Right cardiac atrium (tissue), 5 donors: ENCODE results near the gene SCN7A. TPM values are rescaled to one million over a fixed set of nuclear protein-coding genes. Genes with fewer than 3 reads are reported as not detected.
"Not testable (repeated sequence)": the region's sequence is repeated elsewhere in the genome, so short reads cannot be mapped to it uniquely, and the experiment has no call there.

ENCODE experiments used
- ATAC-seq, 2 donors: fragments of 200-7000 bp; cut with Tn5 transposase; one replicate each; pipeline versions ENCODE4 v1.8.0 to v1.9.1; 2020; ENCODE audit warnings: moderate library complexity in 2 of 2, mild to moderate bottlenecking in 1 of 2
- DNase-seq, 3 donors: peaks; one replicate each; pipeline ENCODE4 v3.0.0-alpha.2; 2020
- H3K27ac ChIP-seq: one replicate; pipeline ENCODE4 v1.5.1; 2013; ENCODE audit warnings: mild to moderate bottlenecking, low read length, control low read depth, moderate library complexity
- H3K27me3 ChIP-seq: one replicate; pipeline ENCODE4 v1.6.1; 2013; ENCODE audit not compliant: control insufficient read depth, insufficient read depth
- H3K4me1 ChIP-seq: one replicate; pipeline ENCODE4 v1.6.1; 2013; ENCODE audit warnings: low read length; ENCODE audit not compliant: control insufficient read depth, insufficient read depth
- H3K4me3 ChIP-seq: one replicate; pipeline ENCODE4 v1.5.1; 2013; ENCODE audit warnings: low read length, control low read depth
- H3K9me3 ChIP-seq: one replicate; pipeline ENCODE4 v1.6.1; 2013; ENCODE audit warnings: low read length; ENCODE audit not compliant: control insufficient read depth
- WGBS: extraction: QIAGEN DNeasy Blood & Tissue Kit; methylation state at CpG from one replicate; pipeline ENCODE4 v1.1.7; 2013; 5-methylcytosine and 5-hydroxymethylcytosine counted together
- intact Hi-C, 4 donors: fragments of 100-400 bp; cut with DNase I; formaldehyde crosslinking; loops; one replicate each; pipeline versions ENCODE4 v1.11.0 to v1.14.0; 2022 to 2023
- polyA plus RNA-seq: library from polyadenylated mRNA; stranded (reverse); fragments of 200-250 nt; gene quantifications from one replicate; pipeline ENCODE4 v1.2.3, GENCODE V29; 2013
- total RNA-seq, 4 donors: library from RNA; stranded (reverse); fragmentation: NEBNext Ultra II Directional; extraction: Animal tissue kit (Norgen Biotek cat#: 25700); gene quantifications; one replicate each; pipeline ENCODE4 v1.2.1, GENCODE V29; 2021
- donor health status: healthy with polysubstance abuse.
- donor health status: DM: no; HTN: yes; CAD: no.
- donor health status: DM: no; HTN: no; CAD: no.
- donor health status: DM: no; HTN: yes; CAD: no; lungs with severe emphysema.
- donor health status: DM: yes; HTN: yes; CAD: no.

Gene SCN7A
- total and polyA plus RNA-seq, 5 donors = 9.4 to 28.5 (median 23.0) TPM

DNA sequence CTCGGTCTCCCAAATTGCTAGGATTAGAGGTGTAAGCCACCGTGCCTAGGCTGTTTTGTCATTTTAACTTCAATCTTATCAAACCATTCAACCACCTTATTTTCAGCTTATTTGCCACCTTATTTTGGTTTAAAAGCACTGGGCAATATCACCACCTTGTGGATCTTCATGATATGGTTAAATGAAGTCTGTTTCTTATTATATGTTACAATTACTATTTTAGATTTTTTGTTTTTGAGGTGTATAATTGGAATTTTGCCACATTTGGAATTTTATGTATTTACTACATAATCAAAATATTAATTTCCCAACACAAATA, 74.5 kb downstream of the SCN7A start:
- WGBS = 63% methylated on average over 2 of the region's 2 CpGs
- DNase-seq = no peak
- Histone ChIP-seq H3K27ac (no peak overlapping the region), H3K9me3 (no peaks in the 10 kb centered on the region), H3K4me3 (no peak overlapping the region), H3K27me3 (no peaks in the 10 kb centered on the region), H3K4me1 (no peaks in the 10 kb centered on the region)
- no peak for ATAC-seq
- intact Hi-C loops = no loop called here

DNA sequence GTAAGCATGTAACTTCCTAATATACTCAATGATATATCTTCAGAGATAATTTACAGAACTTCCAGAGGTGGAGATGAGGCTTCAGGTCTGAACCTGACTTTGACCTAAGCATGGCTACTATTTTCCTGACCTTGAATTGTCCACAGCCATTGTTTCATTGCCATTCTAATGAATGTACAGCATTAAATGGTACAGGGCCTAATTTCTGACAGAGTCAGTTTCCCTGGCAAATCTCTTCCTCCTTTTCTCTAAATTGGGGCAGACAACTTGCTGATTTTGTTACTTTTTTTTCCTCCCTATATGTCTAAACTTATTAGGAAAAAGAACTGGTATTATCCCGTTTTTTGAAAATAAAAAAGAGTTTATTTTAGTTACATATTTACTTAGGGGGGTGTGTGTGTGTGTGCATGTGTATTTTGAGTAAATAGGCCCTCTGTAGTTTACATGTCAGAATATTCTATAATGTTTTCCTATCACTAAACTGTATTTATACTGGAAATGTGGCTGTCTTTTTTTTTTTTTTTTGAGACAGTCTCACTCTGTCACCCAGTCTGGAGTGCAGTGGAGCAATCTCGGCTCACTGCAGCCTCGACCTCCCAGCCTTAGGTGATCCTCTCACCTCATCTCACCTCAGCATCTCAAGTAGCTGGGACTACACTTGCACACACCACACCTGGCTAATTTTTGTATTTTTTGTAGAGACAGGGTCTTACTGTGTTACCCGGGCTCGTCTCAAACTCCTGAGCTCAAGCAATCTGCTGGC, 75.0 kb downstream of the SCN7A start:
- Histone ChIP-seq H3K9me3 (no peaks in the 10 kb centered on the region), H3K27ac (no peak overlapping the region), H3K4me3 (no peak overlapping the region), H3K4me1 (no peaks in the 10 kb centered on the region), H3K27me3 (no peaks in the 10 kb centered on the region)
- peak in 1 of 3 donors; percentile 40 for DNase-seq
- WGBS = 69% methylated on average over 5 of the region's 5 CpGs
- intact Hi-C loops = no loop called here
- ATAC-seq = no peak

DNA sequence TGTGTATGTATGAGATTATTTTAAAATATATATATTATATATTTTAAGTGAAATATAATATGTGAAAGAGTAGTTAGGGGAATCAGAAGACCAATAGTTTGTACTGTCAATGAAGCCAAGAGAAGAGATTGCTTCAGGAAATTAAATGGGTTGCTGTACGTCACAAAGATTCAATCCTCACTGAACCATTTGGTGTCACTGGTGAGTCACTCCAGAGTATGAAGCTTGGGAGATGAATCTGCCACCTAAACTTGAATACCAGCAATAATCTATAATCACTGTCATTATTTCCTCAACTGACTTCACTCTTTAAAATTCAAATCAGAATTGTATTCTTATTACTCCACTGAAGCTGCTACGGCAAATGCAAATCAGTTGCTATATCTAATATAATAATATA, 76.4 kb downstream of the SCN7A start:
- no peak overlapping the region for H3K4me3 ChIP-seq
- intact Hi-C loops = no loop called here
- ATAC-seq = no peak

DNA sequence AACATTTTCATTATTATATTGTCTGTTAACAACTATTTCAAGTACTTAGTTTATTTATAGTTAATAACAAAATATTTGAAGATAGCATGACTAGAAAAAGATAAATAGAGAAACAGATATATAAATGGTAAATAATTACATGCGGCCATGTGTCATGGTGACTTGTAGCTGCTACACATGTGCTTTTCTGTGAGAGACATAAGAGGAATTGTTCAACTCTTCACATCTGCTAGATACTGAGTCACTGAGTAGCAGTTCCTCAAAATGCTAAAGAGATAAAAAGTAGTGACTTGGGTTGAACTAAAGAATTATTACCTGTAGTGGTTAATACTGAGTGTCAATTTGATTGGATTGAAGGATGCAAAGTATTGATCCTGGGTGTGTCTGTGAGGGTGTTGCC, 80.8 kb downstream of the SCN7A start:
- WGBS = 90% methylated on average over 1 of the region's 1 CpG
- Histone ChIP-seq H3K4me3 (no peak overlapping the region), H3K4me1 (no peaks in the 10 kb centered on the region), H3K27me3 (no peaks in the 10 kb centered on the region), H3K9me3 (no peaks in the 10 kb centered on the region), H3K27ac (no peak overlapping the region)
- no peak for DNase-seq
- no peak for ATAC-seq
- intact Hi-C loops = no loop called here

More for the DNA sequence above, 76.4 kb downstream of the SCN7A start:
- no peaks in the 10 kb centered on the region for H3K4me1 ChIP-seq
- whole genome bisulfite sequencing = 58% methylated on average over 2 of the region's 2 CpGs
- no peak overlapping the region for H3K27ac ChIP-seq
- no peak for DNase-seq
- no peaks in the 10 kb centered on the region for H3K9me3 ChIP-seq
- no peaks in the 10 kb centered on the region for H3K27me3 ChIP-seq

DNA sequence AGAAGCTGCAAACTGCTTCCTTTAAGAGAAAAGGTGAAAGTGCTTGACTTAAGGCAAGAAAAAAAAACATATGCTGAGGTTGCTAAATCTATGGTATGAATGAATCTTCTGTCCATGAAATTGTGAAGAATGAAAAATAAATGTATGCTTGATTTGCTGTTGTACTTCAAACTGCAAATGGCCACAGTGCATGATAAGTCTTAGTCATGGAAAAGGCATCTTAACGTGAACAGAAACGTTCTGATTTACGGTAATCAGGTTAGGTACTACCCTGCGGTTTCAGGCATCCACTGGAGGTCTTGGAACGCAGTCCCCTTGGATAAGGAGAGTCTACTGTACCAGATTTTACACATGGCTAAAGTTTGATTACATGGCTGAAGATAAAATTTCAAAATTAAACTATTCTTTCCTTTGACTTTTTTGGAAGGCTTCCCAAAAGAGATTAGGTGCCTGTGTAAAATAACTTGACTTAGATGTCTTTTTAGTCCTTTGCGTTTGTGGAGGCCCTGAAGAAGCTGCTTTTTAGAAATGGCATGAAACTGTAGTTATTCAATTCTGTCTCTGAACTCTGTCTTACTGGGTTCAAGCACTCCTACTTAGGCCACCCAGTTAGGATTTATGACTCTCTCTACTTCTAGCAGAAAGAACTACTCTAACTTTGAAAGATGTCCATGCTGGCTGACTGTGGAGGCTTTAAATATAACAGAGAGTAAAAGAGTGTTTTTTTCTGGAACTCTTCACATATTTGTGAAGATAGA, 82.4 kb downstream of the SCN7A start:
- no peak for ATAC-seq
- intact Hi-C loops = no loop called here
- WGBS = 56% methylated on average over 6 of the region's 6 CpGs

DNA sequence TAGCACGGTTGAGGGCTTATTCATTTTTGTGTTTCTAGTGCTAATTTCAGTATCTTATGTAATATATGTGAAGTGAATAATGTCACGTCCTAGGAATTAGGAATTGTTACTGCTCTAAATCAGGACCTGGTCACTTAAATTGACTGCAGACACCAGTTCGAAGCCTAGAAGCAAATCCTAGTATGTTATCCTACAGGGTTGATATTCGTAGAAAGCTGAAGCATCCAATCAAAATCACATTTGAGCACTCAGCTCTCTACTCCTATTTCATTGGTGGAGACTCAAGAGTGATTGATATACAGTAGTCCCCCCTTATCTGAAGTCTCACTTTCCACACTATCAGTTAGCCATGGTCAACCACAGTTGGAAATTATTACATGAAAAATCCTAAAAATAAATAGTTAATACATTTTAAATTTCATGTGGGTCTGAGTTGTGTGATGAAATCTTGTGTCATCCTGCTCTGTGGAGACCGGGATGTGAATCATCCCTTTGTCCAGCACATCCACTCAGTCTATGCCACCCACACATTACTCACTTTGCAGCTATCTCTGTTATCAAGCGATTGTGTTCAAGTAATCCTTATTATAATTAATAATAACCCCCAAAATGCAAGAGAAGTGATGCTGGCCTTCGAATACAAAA, 83.1 kb downstream of the SCN7A start:
- Histone ChIP-seq H3K4me3 (no peak overlapping the region), H3K27me3 (no peaks in the 10 kb centered on the region), H3K4me1 (no peaks in the 10 kb centered on the region), H3K9me3 (no peaks in the 10 kb centered on the region), H3K27ac (no peak overlapping the region)
- intact Hi-C loops = no loop called here
- no peak for ATAC-seq
- no peak for DNase-seq
- 66% methylated on average over 7 of the region's 7 CpGs for WGBS

More for the DNA sequence above, 82.4 kb downstream of the SCN7A start:
- H3K4me3 ChIP-seq = no peak overlapping the region
- no peaks in the 10 kb centered on the region for H3K27me3 ChIP-seq
- no peaks in the 10 kb centered on the region for H3K4me1 ChIP-seq
- H3K9me3 ChIP-seq = no peaks in the 10 kb centered on the region
- no peak overlapping the region for H3K27ac ChIP-seq
- no peak for DNase-seq

DNA sequence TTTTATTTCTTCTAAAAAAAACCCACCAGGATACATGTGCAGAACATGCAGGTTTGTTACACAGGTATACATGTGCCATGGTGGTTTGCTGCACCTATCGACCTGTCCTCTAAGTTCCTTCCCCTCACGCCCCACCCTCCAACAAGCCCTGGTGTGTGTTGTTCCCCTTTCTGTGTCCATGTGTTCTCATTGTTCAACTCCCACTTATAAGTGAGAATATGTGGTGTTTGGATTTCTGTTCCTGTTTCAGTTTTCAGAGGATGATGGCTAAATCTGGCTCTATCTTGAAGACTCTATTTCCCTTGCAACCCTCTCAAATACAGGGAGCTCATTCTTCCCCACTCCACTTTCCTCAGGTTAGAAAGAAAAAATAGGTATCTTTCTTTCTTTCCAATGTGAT, 86.3 kb downstream of the SCN7A start:
- intact Hi-C loops, ATAC-seq, H3K4me3 ChIP-seq, H3K4me1 ChIP-seq, H3K27ac ChIP-seq, H3K9me3 ChIP-seq, H3K27me3 ChIP-seq, DNase-seq: not testable (repeated sequence)
- 80% methylated on average over 2 of the region's 2 CpGs for WGBS

DNA sequence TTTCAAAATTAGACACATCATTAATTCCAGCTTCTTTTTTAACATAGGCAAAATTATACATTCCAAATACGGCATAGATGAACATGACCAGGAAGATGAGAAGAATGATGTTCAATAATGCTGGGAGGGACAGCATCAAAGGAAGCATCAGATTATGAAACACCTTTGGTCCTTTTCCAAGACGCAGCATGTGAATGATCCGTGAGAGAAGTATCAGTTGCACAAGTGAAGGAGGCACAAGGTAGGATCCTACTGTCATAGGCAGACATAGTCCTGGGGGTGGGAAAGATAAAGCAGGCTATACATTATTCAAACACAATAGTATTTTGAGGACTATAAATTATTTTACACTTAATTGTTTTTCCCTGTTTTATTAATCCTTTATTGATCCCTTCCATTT, 87.7 kb downstream of the SCN7A start:
- no peak for DNase-seq

GRCh38 chr2:166405569-166405926, 88.5 kb downstream of the SCN7A start:
- no peak for ATAC-seq
- intact Hi-C loops = no loop called here
- 92% methylated on average over 6 of the region's 6 CpGs for WGBS

More for the DNA sequence above, 87.7 kb downstream of the SCN7A start:
- Histone ChIP-seq H3K4me3 (no peak overlapping the region), H3K27ac (no peak overlapping the region), H3K27me3 (no peaks in the 10 kb centered on the region), H3K4me1 (no peaks in the 10 kb centered on the region), H3K9me3 (no peaks in the 10 kb centered on the region)
- WGBS = 84% methylated on average over 3 of the region's 3 CpGs
- ATAC-seq = no peak
- intact Hi-C loops = no loop called here

GRCh38 chr2:166404831-166405568, 89.0 kb downstream of the SCN7A start:
- Histone ChIP-seq H3K27ac (no peak overlapping the region), H3K4me3 (no peak overlapping the region), H3K4me1 (no peaks in the 10 kb centered on the region), H3K9me3 (no peaks in the 10 kb centered on the region), H3K27me3 (no peaks in the 10 kb centered on the region)
- DNase-seq (no peak), ATAC-seq (no peak)
- WGBS = 67% methylated on average over 2 of the region's 2 CpGs
- intact Hi-C loops = no loop called here

More at GRCh38 chr2:166405569-166405926, 88.5 kb downstream of the SCN7A start:
- Histone ChIP-seq H3K9me3 (no peaks in the 10 kb centered on the region), H3K4me3 (no peak overlapping the region), H3K4me1 (no peaks in the 10 kb centered on the region), H3K27ac (no peak overlapping the region), H3K27me3 (no peaks in the 10 kb centered on the region)
- DNase-seq = no peak

DNA sequence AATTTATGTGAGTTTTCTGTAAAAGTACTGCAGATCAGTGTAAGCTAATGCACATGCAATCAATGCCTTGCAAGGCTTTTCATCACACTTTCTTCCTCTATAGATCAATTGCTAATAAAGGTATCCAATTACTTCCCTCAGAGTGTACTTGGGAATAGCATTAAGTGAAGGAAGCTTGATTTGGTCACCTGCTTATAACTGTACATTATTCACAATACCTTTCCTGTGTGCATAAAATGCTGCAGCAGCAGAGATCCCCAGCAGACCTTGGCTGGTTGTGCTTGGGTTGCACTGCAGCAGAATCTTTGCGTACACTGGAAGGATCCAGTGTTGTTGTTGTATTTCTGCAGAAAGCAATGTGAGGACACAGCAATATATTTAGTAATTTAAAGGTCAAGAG, 99.8 kb downstream of the SCN7A start:
- intact Hi-C loops = no loop called here
- ATAC-seq (no peak), DNase-seq (no peak)
- 93% methylated on average over 1 of the region's 1 CpG for WGBS
- Histone ChIP-seq H3K27ac (no peak overlapping the region), H3K4me3 (no peak overlapping the region), H3K27me3 (no peaks in the 10 kb centered on the region), H3K9me3 (no peaks in the 10 kb centered on the region), H3K4me1 (no peaks in the 10 kb centered on the region)
